OCI-LY7 (cell line): ENCODE measurements around the gene INSIG2. TPM values are rescaled to one million over a fixed set of nuclear protein-coding genes. Genes with fewer than 3 reads are reported as not detected.

Experiments used
- BruUV-seq: library from RNA; stranded (reverse); fragments of 400-500 nt; replicated peaks from 2 replicates; lab custom pipeline; 2021; lab: Mats Ljungman, UMichigan
- CTCF ChIA-PET: fragments of 300-600 bp; sonication (Branson Sonifier 250); formaldehyde crosslinking; loops from one replicate; lab custom pipeline; 2022; ENCODE audit warnings: antibody characterized with exemption; ENCODE audit not compliant: unreplicated experiment; lab: Charles Lee
- POLR2A ChIA-PET: fragments of 300-600 bp; sonication (Branson Sonifier 250); formaldehyde crosslinking; loops from one replicate; lab custom pipeline; 2022; ENCODE audit warnings: antibody characterized with exemption; lab: Charles Lee
- DNase-seq: peaks from one replicate; pipeline ENCODE4 v3.0.0-alpha.2; 2015; ENCODE audit warnings: low spot score
- H2AFZ ChIP-seq: fragments of 200-600 bp; sonication (generic), shearing (Covaris generic); 2 replicates; pipeline ENCODE4 v1.6.1; 2014; ENCODE audit warnings: mild to moderate bottlenecking, antibody characterized with exemption, low read length, moderate library complexity
- H3K27ac ChIP-seq: fragments of 200-600 bp; sonication (generic); 2 replicates; pipeline ENCODE4 v1.5.1; 2014; ENCODE audit warnings: mixed run types, low read depth, mild to moderate bottlenecking, moderate library complexity, low read length, inconsistent platforms; ENCODE audit not compliant: poor library complexity, severe bottlenecking
- H3K36me3 ChIP-seq: fragments of 200-600 bp; sonication (generic); 2 replicates; pipeline ENCODE4 v1.6.1; 2014; ENCODE audit warnings: mild to moderate bottlenecking, antibody characterized with exemption, low read length, moderate library complexity, mixed read lengths; ENCODE audit not compliant: insufficient read depth
- H3K4me1 ChIP-seq: fragments of 200-600 bp; sonication (generic); 2 replicates; pipeline ENCODE4 v1.5.1; 2014; ENCODE audit warnings: mild to moderate bottlenecking, low read length; ENCODE audit not compliant: insufficient read depth, poor library complexity, severe bottlenecking
- H3K4me2 ChIP-seq: fragments of 200-600 bp; sonication (generic); 2 replicates; pipeline ENCODE4 v1.6.1; 2014; ENCODE audit warnings: mild to moderate bottlenecking, low read length
- H3K4me3 ChIP-seq: fragments of 200-600 bp; sonication (generic); 2 replicates; pipeline ENCODE4 v1.5.1; 2014; ENCODE audit warnings: mild to moderate bottlenecking, low read depth, low read length; ENCODE audit not compliant: poor library complexity, severe bottlenecking
- H3K79me2 ChIP-seq: fragments of 200-600 bp; sonication (generic); 2 replicates; pipeline ENCODE4 v1.6.1; 2016; ENCODE audit warnings: low read depth, mild to moderate bottlenecking, low read length, moderate library complexity, mixed read lengths; ENCODE audit not compliant: insufficient read depth
- H3K9me2 ChIP-seq: fragments of 200-600 bp; sonication (generic); 2 replicates; pipeline ENCODE4 v1.6.1; 2016; ENCODE audit warnings: mild to moderate bottlenecking, low read length, mixed read lengths; ENCODE audit not compliant: insufficient read depth
- H3K9me3 ChIP-seq: fragments of 200-600 bp; sonication (generic); 2 replicates; pipeline ENCODE4 v1.6.1; 2014; ENCODE audit warnings: mild to moderate bottlenecking, mixed run types, low read length, mixed read lengths
- H4K20me1 ChIP-seq: fragments of 200-600 bp; sonication (generic); 2 replicates; pipeline ENCODE4 v1.6.1; 2014; ENCODE audit warnings: mild to moderate bottlenecking, antibody characterized with exemption, low read length, moderate library complexity, mixed read lengths; ENCODE audit not compliant: insufficient read depth
- EZH2phosphoT487 ChIP-seq: fragments of 200-600 bp; sonication (generic); IDR thresholded peaks from 2 replicates; pipeline ENCODE4 v1.6.1; 2018; ENCODE audit warnings: low read depth, borderline replicate concordance, mild to moderate bottlenecking, mixed run types, antibody characterized with exemption, low read length, moderate library complexity, mixed read lengths
- intact Hi-C: fragments of 100-400 bp; cut with micrococcal nuclease; formaldehyde crosslinking; loops from one replicate; pipeline ENCODE4 v1.10.0; 2022; ENCODE audit not compliant: unreplicated experiment
- total RNA-seq, 2 experiments: library from RNA; depleted of rRNA in 1 of 2; stranded (reverse); fragments of >200 nt in 1 of 2; shearing (Covaris generic) in 1 of 2; gene quantifications; 2 replicates each; pipeline ENCODE4 v1.2.3, GENCODE V29; 2014 to 2022
- TF ChIP-seq, protein P1 (sequence below): fragments of 200-600 bp; sonication (generic); conservative IDR thresholded peaks from 2 replicates; pipeline ENCODE4 v1.5.1; 2014; ENCODE audit warnings: mild to moderate bottlenecking, antibody characterized with exemption, low read length, moderate library complexity, mixed read lengths

Gene INSIG2
- total RNA-seq, 2 experiments from 2014 or later: 5.9 to 21.2 TPM

DNA sequence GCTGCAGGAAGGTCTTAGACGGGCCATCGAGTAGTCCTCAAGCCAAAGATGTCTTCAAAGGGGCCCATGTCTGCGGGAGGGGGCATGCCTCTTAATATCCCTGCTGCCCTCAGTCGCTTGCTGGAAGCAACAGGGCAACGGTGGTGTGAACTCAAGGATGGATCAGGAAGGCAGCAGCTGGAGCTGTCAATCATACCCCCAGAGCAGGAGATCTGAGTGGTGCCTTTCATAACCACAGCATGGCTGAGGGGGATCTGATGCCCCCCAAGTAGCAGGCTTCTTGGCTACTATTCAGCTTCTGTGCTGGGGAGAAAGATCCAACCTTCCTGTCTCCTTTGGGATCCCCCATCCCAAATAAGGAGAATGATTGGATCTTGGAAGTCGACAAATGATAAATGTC is 46.4 kb downstream of the INSIG2 start:
- H4K20me1 ChIP-seq: no peaks in the 10 kb centered on the region
- no peak overlapping the region for H3K4me2 ChIP-seq
- H2AFZ ChIP-seq: no peak overlapping the region
- H3K9me2 ChIP-seq: no peaks in the 10 kb centered on the region
- TF ChIP-seq, protein P1, sequence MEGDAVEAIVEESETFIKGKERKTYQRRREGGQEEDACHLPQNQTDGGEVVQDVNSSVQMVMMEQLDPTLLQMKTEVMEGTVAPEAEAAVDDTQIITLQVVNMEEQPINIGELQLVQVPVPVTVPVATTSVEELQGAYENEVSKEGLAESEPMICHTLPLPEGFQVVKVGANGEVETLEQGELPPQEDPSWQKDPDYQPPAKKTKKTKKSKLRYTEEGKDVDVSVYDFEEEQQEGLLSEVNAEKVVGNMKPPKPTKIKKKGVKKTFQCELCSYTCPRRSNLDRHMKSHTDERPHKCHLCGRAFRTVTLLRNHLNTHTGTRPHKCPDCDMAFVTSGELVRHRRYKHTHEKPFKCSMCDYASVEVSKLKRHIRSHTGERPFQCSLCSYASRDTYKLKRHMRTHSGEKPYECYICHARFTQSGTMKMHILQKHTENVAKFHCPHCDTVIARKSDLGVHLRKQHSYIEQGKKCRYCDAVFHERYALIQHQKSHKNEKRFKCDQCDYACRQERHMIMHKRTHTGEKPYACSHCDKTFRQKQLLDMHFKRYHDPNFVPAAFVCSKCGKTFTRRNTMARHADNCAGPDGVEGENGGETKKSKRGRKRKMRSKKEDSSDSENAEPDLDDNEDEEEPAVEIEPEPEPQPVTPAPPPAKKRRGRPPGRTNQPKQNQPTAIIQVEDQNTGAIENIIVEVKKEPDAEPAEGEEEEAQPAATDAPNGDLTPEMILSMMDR: no peak
- TF ChIP-seq EZH2phosphoT487: no peak
- ChIA-PET CTCF (no interaction called here), POLR2A (no interaction called here)
- no peak for DNase-seq
- H3K4me3 ChIP-seq: no peak overlapping the region
- H3K27ac ChIP-seq: no peak overlapping the region
- H3K9me3 ChIP-seq: no peaks in the 10 kb centered on the region
- no peaks in the 10 kb centered on the region for H3K79me2 ChIP-seq
- H3K36me3 ChIP-seq: no peaks in the 10 kb centered on the region
- intact Hi-C loops: no loop called here
- no peaks in the 10 kb centered on the region for H3K4me1 ChIP-seq
- BruUV-seq: no TSS peak

DNA sequence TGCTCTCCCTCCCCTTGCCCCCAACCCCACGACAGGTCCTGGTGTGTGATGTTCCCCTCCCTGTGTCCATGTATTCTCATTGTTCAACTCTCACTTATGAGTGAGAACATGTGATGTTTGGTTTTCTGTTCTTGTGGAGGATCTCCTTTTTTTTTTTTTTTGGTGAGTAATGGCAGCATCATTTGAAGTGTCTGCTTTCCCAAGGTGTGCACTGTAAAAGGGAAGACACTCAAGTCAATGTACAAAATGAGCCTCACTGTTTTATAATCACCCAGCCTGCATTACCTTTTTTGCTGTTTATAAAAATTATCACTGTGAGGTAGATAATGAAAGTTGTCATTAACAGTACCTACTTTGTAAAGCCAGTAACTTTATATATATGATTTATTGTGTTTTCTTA is 56.9 kb downstream of the INSIG2 start:
- CTCF ChIA-PET: no interaction called here
- Histone ChIP-seq H3K4me3 (no peak overlapping the region), H3K4me2 (no peak overlapping the region), H3K79me2 (no peaks in the 10 kb centered on the region), H3K27ac (no peak overlapping the region), H3K36me3 (no peaks in the 10 kb centered on the region), H3K9me2 (no peaks in the 10 kb centered on the region), H3K4me1 (no peaks in the 10 kb centered on the region), H2AFZ (no peak overlapping the region), H3K9me3 (no peaks in the 10 kb centered on the region), H4K20me1 (no peaks in the 10 kb centered on the region)
- no peak for DNase-seq
- POLR2A ChIA-PET: no interaction called here
- intact Hi-C loops: no loop called here
- TF ChIP-seq, protein P1: no peak
- no peak for TF ChIP-seq EZH2phosphoT487
- no TSS peak for BruUV-seq

DNA sequence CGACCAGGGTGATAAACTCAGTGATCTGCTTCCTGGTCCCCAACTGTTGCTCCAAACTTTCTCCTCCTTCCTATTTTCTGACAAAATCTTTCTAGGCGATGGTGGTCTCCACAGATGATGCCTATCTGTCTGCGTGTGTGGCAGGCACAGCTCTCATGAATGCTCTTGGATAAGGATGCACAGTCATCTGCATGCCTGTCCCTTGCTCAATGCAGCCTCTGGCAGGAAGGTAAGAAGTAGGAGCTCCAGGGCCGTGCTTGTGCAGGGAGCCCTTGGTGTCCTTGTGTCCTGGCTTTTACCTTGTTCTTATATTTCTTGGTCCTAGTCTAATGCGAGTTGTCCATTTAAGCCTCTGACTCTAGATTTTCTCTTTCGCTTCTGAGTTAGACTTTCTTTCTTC is 57.5 kb downstream of the INSIG2 start:
- H3K4me1 ChIP-seq: no peaks in the 10 kb centered on the region
- no peak overlapping the region for H3K27ac ChIP-seq
- TF ChIP-seq, protein P1: no peak
- TF ChIP-seq EZH2phosphoT487: no peak
- ChIA-PET CTCF (no interaction called here), POLR2A (interaction anchor here (0.6 kb wide), 1 partner anchor 17 kb away, joined by 3 read pairs; no protein-coding TSS in a partner anchor)
- no peak overlapping the region for H2AFZ ChIP-seq
- no peak overlapping the region for H3K4me3 ChIP-seq
- H3K4me2 ChIP-seq: no peak overlapping the region
- H3K36me3 ChIP-seq: no peaks in the 10 kb centered on the region
- no peaks in the 10 kb centered on the region for H3K79me2 ChIP-seq
- intact Hi-C loops: no loop called here
- H3K9me3 ChIP-seq: no peaks in the 10 kb centered on the region
- no peaks in the 10 kb centered on the region for H4K20me1 ChIP-seq
- no peak for DNase-seq
- H3K9me2 ChIP-seq: no peaks in the 10 kb centered on the region
- no TSS peak for BruUV-seq
